Measurements from ENCODE around the gene ALDH18A1. TPM values are rescaled to one million over a fixed set of nuclear protein-coding genes. Genes with fewer than 3 reads are reported as not detected.
A peak's percentile ranks its signal among the peaks of the same experiment; 100 is the strongest.

ALDH18A1 gene
- total RNA-seq, 1 experiment from 2014 or later, result 87.6 TPM

- peak; percentile 98 for TF ChIP-seq EGR1 (IDR thresholded peaks at IDR 0.05; ENCODE audit: low read depth)
- peak; percentile 90 for TF ChIP-seq ZFX (IDR thresholded peaks at IDR 0.05)
- no peak for TF ChIP-seq TCF7L2 (IDR thresholded peaks at IDR 0.05; ENCODE audit: borderline replicate concordance, extremely low read depth, insufficient read depth, insufficient read length)
- TF ChIP-seq SRF (IDR thresholded peaks at IDR 0.05; ENCODE audit: low read depth), result peak; percentile 61; the same call in 1 of the 2 replicates
- TF ChIP-seq CEBPB (IDR thresholded peaks at IDR 0.05; ENCODE audit: low read depth), result no peak
- peak; percentile 76; the same call in 1 of the 2 replicates for TF ChIP-seq MAX (IDR thresholded peaks at IDR 0.05)
These were observed 37.4 kb upstream of the ALDH18A1 start, which contains the start of gene TCTN3 (continued) for GRCh38 chr10:95693668-95694534.

GRCh38 chr10:95693071-95693667 lies 36.7 kb upstream of the ALDH18A1 start:
- Histone ChIP-seq H3K27ac (ENCODE audit: low read depth, low read length) (peak overlapping the region; percentile 64), H3K4me2 (ENCODE audit: low read length) (peak overlapping the region; percentile 80), H3K9me3 (ENCODE audit: control insufficient read depth in 1 of 2, insufficient read depth in 1 of 2, low read depth in 1 of 2, low read length in 2 of 2) (no peaks in the 10 kb centered on the region), H3K36me3 (ENCODE audit: control insufficient read depth in 1 of 2, insufficient read depth in 2 of 2, low read length in 2 of 2) (peaks cover 23 to 28% of the 10 kb centered on the region in 2 experiments; a peak in 3 of 4 replicates), H3K4me1 (ENCODE audit: control insufficient read depth in 1 of 2, insufficient read depth in 2 of 2, low read length in 2 of 2) (peaks cover 5 to 12% of the 10 kb centered on the region in 2 experiments; a peak in 2 of 4 replicates), H3K79me2 (ENCODE audit: insufficient read depth, low read length) (peaks cover 46% of the 10 kb centered on the region), H3K9me2 (ENCODE audit: insufficient read depth) (no peaks in the 10 kb centered on the region), H2AFZ (ENCODE audit: low read depth, low read length, poor library complexity, severe bottlenecking) (no peak overlapping the region), H3K4me3 (replicated peaks in 1 of 2; ENCODE audit: low read depth in 1 of 2, low read length in 2 of 2) (peak overlapping the region; percentile 89 to 94), H3K27me3 (ENCODE audit: insufficient read depth, low read length) (no peaks in the 10 kb centered on the region), H3K9ac (ENCODE audit: low read length) (peak overlapping the region; percentile 93), H4K20me1 (ENCODE audit: insufficient read depth) (no peaks in the 10 kb centered on the region)
- BruUV-seq (replicated peaks), result TSS peak; percentile 48
- no peak for DNase-seq (ENCODE audit: low read depth, low spot score)
- ATAC-seq, result peak; percentile 7
- POLR2A ChIA-PET, result interaction anchor here (0.6 to 2.1 kb wide), 6 partner anchors 9 to 215 kb away, joined by 3 to 7 read pairs (median 4); partner anchors contain the start of gene CC2D2B
- CTCF ChIA-PET, result interaction anchor here (0.6 to 3.6 kb wide), 51 partner anchors 9 to 646 kb away, joined by 3 to 105 read pairs (median 4); partner anchors contain the start of genes CC2D2B and ENTPD1
- intact Hi-C loops (cut with micrococcal nuclease), result no loop called here
- RAD21 ChIA-PET (ENCODE audit: low non-redundant PET in 1 of 2, low total read pairs in 2 of 2, uncharacterized antibody in 2 of 2, unreplicated experiment in 2 of 2), result interaction anchor here (0.5 to 2.0 kb wide), 6 partner anchors 148 to 1990 kb away, joined by 3 to 8 read pairs (median 6); partner anchors contain the start of genes CC2D2B (in 1 of the 2) and FRA10AC1 (in 1 of the 2)
- TF ChIP-seq SRF (IDR thresholded peaks at IDR 0.05; ENCODE audit: low read depth) (no peak), ZNF274 (IDR thresholded peaks at IDR 0.05; ENCODE audit: low read depth, low read length) (no peak), CEBPB (IDR thresholded peaks at IDR 0.05; ENCODE audit: low read depth) (no peak), POLR2A (IDR thresholded peaks at IDR 0.05; ENCODE audit: borderline replicate concordance, extremely low read depth, insufficient read depth, insufficient read length) (no peak), EGR1 (IDR thresholded peaks at IDR 0.05; ENCODE audit: low read depth) (no peak), TCF7L2 (IDR thresholded peaks at IDR 0.05; ENCODE audit: borderline replicate concordance, extremely low read depth, insufficient read depth, insufficient read length) (no peak), SP1 (IDR thresholded peaks at IDR 0.05; ENCODE audit: low read depth) (no peak), MAX (IDR thresholded peaks at IDR 0.05) (no peak), ZBTB33 (IDR thresholded peaks at IDR 0.05; ENCODE audit: extremely low read depth, insufficient replicate concordance, low read length) (no peak), ELF1 (IDR thresholded peaks at IDR 0.05; ENCODE audit: borderline replicate concordance, low read depth) (no peak), CBX3 (IDR thresholded peaks at IDR 0.05; ENCODE audit: low read depth) (no peak), FOSL1 (IDR thresholded peaks at IDR 0.05; ENCODE audit: low read depth) (no peak), SIN3A (IDR thresholded peaks at IDR 0.05; ENCODE audit: low read depth) (no peak), POLR2AphosphoS5 (IDR thresholded peaks at IDR 0.05; ENCODE audit: low read depth, low read length) (no peak), ATF3 (IDR thresholded peaks at IDR 0.05) (no peak)
